B cell (primary cell): ENCODE data around the gene TMIE. TPM values are rescaled to one million over a fixed set of nuclear protein-coding genes. Genes with fewer than 3 reads are reported as not detected.
"Not testable (repeated sequence)": the region's sequence is repeated elsewhere in the genome, so short reads cannot be mapped to it uniquely, and the experiment has no call there.

Source experiments
- ATAC-seq: fragments of 200-7000 bp; cut with Tn5 transposase; one replicate; pipeline ENCODE4 v1.10.0; 2021; ENCODE audit warnings: low read depth, mild to moderate bottlenecking, moderate number of reproducible peaks, moderate library complexity
- CTCF ChIA-PET: fragments of 350-600 bp; sonication (Branson Sonifier 250); formaldehyde crosslinking; loops from one replicate; lab custom pipeline; 2021; ENCODE audit warnings: antibody characterized with exemption, inconsistent platforms; lab: Charles Lee
- POLR2A ChIA-PET: fragments of 350-600 bp; sonication (Branson Sonifier 250); formaldehyde crosslinking; loops from one replicate; lab custom pipeline; 2021; ENCODE audit warnings: antibody characterized with exemption; lab: Charles Lee
- DNase-seq: peaks from one replicate; pipeline ENCODE4 v3.0.0; 2013
- H2AFZ ChIP-seq: 2 replicates; pipeline ENCODE4 v1.6.1; 2012; ENCODE audit warnings: mild to moderate bottlenecking, low read depth, low read length; ENCODE audit not compliant: insufficient read depth, poor library complexity, severe bottlenecking
- H3K27ac ChIP-seq, 2 donors: 1 replicate in 1 of 2; 2 replicates in 1 of 2; pipeline ENCODE4 v1.5.1; 2012 to 2013; ENCODE audit warnings: low read length in 2 of 2, mild to moderate bottlenecking in 2 of 2, moderate library complexity in 1 of 2
- H3K27me3 ChIP-seq, 4 experiments: fragments of 200-600 bp in 1 of 4; sonication (generic) in 1 of 4; replicated peaks in 1 of 4; 1 replicate in 2 of 4; 2 replicates in 2 of 4; pipeline versions ENCODE4 v1.6.1 to v1.7.0; 2013 to 2016; ENCODE audit warnings: low read length in 3 of 4, mild to moderate bottlenecking in 2 of 4, mixed read lengths in 1 of 4, moderate library complexity in 1 of 4; ENCODE audit not compliant: insufficient read depth in 4 of 4, control insufficient read depth in 3 of 4; ENCODE audit errors: control extremely low read depth in 1 of 4
- H3K36me3 ChIP-seq, 2 experiments: replicated peaks in 1 of 2; 1 replicate in 1 of 2; 2 replicates in 1 of 2; pipeline versions ENCODE4 v1.6.1 to v1.7.1; 2013; ENCODE audit warnings: low read length in 1 of 2; ENCODE audit not compliant: insufficient read depth in 2 of 2, control insufficient read depth in 1 of 2; ENCODE audit errors: control extremely low read depth in 1 of 2, extremely low read depth in 1 of 2
- H3K4me1 ChIP-seq, 2 donors: fragments of 200-600 bp in 1 of 2; sonication (generic) in 1 of 2; 1 replicate in 1 of 2; 2 replicates in 1 of 2; pipeline versions ENCODE4 v1.5.1 to v1.6.1; 2013 to 2017; ENCODE audit warnings: low read length in 2 of 2; ENCODE audit not compliant: control insufficient read depth in 2 of 2, insufficient read depth in 2 of 2
- H3K4me2 ChIP-seq: replicated peaks from 2 replicates; pipeline ENCODE3; 2012; ENCODE audit warnings: mild to moderate bottlenecking, low read depth, low read length; ENCODE audit not compliant: poor library complexity, severe bottlenecking
- H3K4me3 ChIP-seq, 5 experiments: fragments of 200-600 bp in 1 of 5; sonication (generic) in 1 of 5; 1 replicate in 3 of 5; 2 replicates in 2 of 5; pipeline versions ENCODE4 v1.5.1 to v1.7.0; 2011 to 2016; ENCODE audit warnings: low read length in 4 of 5, mild to moderate bottlenecking in 4 of 5, low read depth in 2 of 5, control low read depth in 1 of 5, moderate library complexity in 1 of 5; ENCODE audit not compliant: insufficient read depth in 1 of 5; ENCODE audit errors: control extremely low read depth in 1 of 5, extremely low read depth in 1 of 5
- H3K79me2 ChIP-seq: fragments of 200-600 bp; sonication (generic); one replicate; pipeline ENCODE4 v1.6.0; 2016; ENCODE audit warnings: low read length; ENCODE audit not compliant: control insufficient read depth, insufficient read depth
- H3K9ac ChIP-seq: fragments of 200-600 bp; sonication (generic); 2 replicates; pipeline ENCODE4 v1.6.1; 2017; ENCODE audit warnings: mild to moderate bottlenecking, low read length, moderate library complexity
- H3K9me3 ChIP-seq, 3 donors: one replicate each; pipeline versions ENCODE4 v1.6.1 to v1.7.1; 2013; ENCODE audit warnings: low read length in 2 of 3; ENCODE audit not compliant: control insufficient read depth in 2 of 3, insufficient read depth in 1 of 3; ENCODE audit errors: control extremely low read depth in 1 of 3
- H4K20me1 ChIP-seq: 2 replicates; pipeline ENCODE4 v1.6.0; 2012; ENCODE audit warnings: mild to moderate bottlenecking, low read length; ENCODE audit not compliant: insufficient read depth, control insufficient read depth, poor library complexity, severe bottlenecking
- H3K27ac Mint-ChIP-seq: one replicate; pipeline ENCODE4 v1.8.0; 2021; ENCODE audit warnings: mixed read lengths
- H3K27me3 Mint-ChIP-seq: one replicate; pipeline ENCODE4 v1.8.0; 2021; ENCODE audit warnings: mixed read lengths
- H3K4me1 Mint-ChIP-seq: one replicate; pipeline ENCODE4 v1.8.0; 2021; ENCODE audit warnings: mixed read lengths
- H3K4me3 Mint-ChIP-seq: one replicate; pipeline ENCODE4 v1.8.0; 2021; ENCODE audit warnings: mixed read lengths
- H3K9me3 Mint-ChIP-seq: one replicate; pipeline ENCODE4 v1.8.0; 2022; ENCODE audit warnings: mixed read lengths; ENCODE audit not compliant: insufficient read depth
- EZH2 ChIP-seq: IDR thresholded peaks from 2 replicates; pipeline ENCODE4 v1.6.1; 2012; ENCODE audit warnings: borderline replicate concordance, low read depth, mild to moderate bottlenecking, moderate library complexity, low read length; ENCODE audit not compliant: insufficient read depth, poor library complexity, severe bottlenecking
- WGBS: methylation state at CpG from one replicate; pipeline ENCODE4 v1.1.5; 2013; ENCODE audit warnings: missing lambda C conversion rate; ENCODE audit not compliant: insufficient coverage; 5-methylcytosine and 5-hydroxymethylcytosine counted together
- intact Hi-C: fragments of 100-400 bp; cut with micrococcal nuclease; formaldehyde crosslinking; loops from one replicate; pipeline ENCODE4 v1.10.0; 2022
- polyA plus RNA-seq: library from polyadenylated mRNA; depleted of rRNA; stranded (reverse); fragments of >200 nt; gene quantifications from 2 replicates; pipeline ENCODE4 v1.2.3, GENCODE V29; 2012
- total RNA-seq, 2 donors: library from RNA; stranded (reverse); fragments of 120-200 nt in 1 of 2; gene quantifications; 1 replicate in 1 of 2; 2 replicates in 1 of 2; pipeline versions ENCODE4 v1.2.3 to v1.2.4, GENCODE V29; 2013 to 2022
- TF ChIP-seq, protein P1 (sequence below): fragments of 200-600 bp; IDR thresholded peaks from one replicate; pipeline ENCODE4 v1.8.0; 2022; ENCODE audit warnings: antibody characterized with exemption, mild to moderate bottlenecking

TMIE gene
- total and polyA plus RNA-seq, 2 donors (not counting 1 experiment from before 2014, with no cell fraction given): not detected

DNA sequence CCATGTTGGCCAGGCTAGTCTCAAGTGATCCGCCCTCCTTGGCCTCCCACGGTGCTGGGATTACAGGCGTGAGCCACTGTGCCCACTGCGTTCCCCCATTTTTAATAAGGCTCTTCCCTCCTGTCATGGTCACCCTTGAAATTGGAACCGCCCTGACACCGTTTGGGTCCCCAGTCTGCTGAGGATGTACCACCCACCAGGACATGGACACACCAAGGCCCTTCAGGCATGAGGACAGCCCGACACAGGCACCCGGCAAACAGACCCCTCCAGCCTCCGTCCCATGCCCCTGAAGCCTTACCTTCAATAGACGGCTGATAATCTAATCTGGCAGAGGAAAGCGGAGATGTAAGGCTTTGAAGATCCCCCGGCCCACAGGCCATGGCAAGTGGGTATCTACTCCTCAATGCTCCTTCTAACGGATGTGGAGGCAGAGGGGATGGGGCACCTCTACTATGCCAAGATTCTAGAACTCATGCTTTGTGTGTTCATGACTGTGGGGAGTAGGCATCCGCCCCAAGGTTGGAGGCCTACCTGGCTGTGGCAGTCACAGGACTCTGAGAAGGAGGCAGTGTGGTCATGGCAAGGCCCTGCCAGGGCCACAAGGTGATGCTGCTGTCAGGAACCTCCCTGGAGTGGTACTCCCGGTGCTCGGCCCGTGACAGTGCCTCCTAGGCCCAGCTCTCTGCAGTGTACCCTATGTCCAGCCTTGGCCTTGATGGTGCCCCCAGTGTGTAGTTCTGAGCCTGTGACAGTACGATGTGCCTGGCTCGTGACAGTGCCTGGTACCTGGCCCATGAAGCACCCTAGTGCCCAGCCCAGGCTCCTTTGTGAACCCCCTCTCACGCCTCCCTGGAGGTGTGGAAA lies 35.0 kb downstream of the TMIE start:
- no peaks in the 10 kb centered on the region for H3K9me3 Mint-ChIP-seq
- Histone ChIP-seq H3K27ac (no peak overlapping the region), H3K9me3 (no peaks in the 10 kb centered on the region), H3K4me1 (no peaks in the 10 kb centered on the region), H3K36me3 (no peaks in the 10 kb centered on the region), H3K27me3 (no peaks in the 10 kb centered on the region), H3K4me3 (no peak overlapping the region), H3K9ac (no peak overlapping the region), H3K4me2 (no peak overlapping the region), H3K79me2 (no peaks in the 10 kb centered on the region), H4K20me1 (no peaks in the 10 kb centered on the region), H2AFZ (no peak overlapping the region)
- H3K27ac Mint-ChIP-seq: no peak overlapping the region
- peaks cover 18% of the 10 kb centered on the region for H3K27me3 Mint-ChIP-seq
- H3K4me1 Mint-ChIP-seq: no peaks in the 10 kb centered on the region
- TF ChIP-seq, protein P1, sequence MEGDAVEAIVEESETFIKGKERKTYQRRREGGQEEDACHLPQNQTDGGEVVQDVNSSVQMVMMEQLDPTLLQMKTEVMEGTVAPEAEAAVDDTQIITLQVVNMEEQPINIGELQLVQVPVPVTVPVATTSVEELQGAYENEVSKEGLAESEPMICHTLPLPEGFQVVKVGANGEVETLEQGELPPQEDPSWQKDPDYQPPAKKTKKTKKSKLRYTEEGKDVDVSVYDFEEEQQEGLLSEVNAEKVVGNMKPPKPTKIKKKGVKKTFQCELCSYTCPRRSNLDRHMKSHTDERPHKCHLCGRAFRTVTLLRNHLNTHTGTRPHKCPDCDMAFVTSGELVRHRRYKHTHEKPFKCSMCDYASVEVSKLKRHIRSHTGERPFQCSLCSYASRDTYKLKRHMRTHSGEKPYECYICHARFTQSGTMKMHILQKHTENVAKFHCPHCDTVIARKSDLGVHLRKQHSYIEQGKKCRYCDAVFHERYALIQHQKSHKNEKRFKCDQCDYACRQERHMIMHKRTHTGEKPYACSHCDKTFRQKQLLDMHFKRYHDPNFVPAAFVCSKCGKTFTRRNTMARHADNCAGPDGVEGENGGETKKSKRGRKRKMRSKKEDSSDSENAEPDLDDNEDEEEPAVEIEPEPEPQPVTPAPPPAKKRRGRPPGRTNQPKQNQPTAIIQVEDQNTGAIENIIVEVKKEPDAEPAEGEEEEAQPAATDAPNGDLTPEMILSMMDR: no peak
- TF ChIP-seq EZH2: no peak
- 97% methylated on average over 18 of the region's 20 CpGs for WGBS
- ChIA-PET CTCF (no interaction called here), POLR2A (no interaction called here)
- no peak for DNase-seq
- no peak overlapping the region for H3K4me3 Mint-ChIP-seq
- intact Hi-C loops: no loop called here
- no peak for ATAC-seq

DNA sequence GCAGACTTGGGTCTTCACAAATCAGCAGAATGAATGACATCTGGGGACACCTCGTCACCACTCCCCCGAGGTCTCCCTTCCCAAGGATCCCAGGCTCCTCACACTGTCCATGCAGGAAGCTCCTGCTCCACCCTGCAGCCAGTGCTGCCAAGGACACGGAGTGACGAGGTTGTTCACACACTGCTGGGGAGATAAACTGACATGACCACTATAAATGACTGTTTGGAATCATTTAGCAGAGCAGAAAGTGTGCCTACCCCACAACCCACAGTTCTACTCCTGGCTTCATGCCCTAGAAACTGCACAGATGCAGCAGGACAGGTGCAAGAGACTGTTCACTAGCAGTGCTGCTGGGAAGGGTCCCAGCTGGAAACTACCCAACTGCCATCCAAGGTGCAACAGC lies 36.1 kb downstream of the TMIE start:
- CTCF ChIA-PET: no interaction called here
- Histone ChIP-seq H3K27ac (no peak overlapping the region), H3K4me1 (no peaks in the 10 kb centered on the region), H4K20me1 (no peaks in the 10 kb centered on the region), H3K79me2 (no peaks in the 10 kb centered on the region), H3K4me2 (no peak overlapping the region), H3K36me3 (no peaks in the 10 kb centered on the region), H3K9me3 (no peaks in the 10 kb centered on the region), H3K4me3 (no peak overlapping the region), H3K9ac (no peak overlapping the region), H2AFZ (no peak overlapping the region), H3K27me3 (no peaks in the 10 kb centered on the region)
- POLR2A ChIA-PET: no interaction called here
- peaks cover 12% of the 10 kb centered on the region for H3K27me3 Mint-ChIP-seq
- no peaks in the 10 kb centered on the region for H3K4me1 Mint-ChIP-seq
- DNase-seq (no peak), ATAC-seq (no peak)
- no peak for TF ChIP-seq EZH2
- TF ChIP-seq, protein P1: no peak
- no peaks in the 10 kb centered on the region for H3K9me3 Mint-ChIP-seq
- no peak overlapping the region for H3K27ac Mint-ChIP-seq
- 75% methylated on average over 3 of the region's 4 CpGs for WGBS
- H3K4me3 Mint-ChIP-seq: no peak overlapping the region
- intact Hi-C loops: no loop called here

DNA sequence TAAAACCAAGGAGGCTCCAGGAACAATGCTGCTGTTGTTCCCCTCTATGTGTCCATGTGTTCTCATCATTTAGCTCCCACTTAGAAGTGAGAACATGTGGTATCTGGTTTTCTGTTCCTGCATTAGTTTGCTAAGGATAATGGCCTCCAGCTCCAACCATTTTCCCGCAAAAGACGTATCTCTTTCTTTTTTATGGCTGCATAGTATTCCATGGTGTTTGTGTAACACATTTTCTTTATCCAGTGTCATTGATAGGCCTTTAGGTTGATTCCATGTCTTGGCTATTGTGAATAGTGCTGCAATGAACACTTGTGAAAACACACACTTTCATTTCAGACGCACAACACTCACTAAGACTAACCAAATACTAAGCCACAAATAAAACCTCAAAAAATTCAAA lies 38.4 kb downstream of the TMIE start:
- POLR2A ChIA-PET, H3K27me3 ChIP-seq, ATAC-seq, CTCF ChIA-PET, DNase-seq, H3K27ac ChIP-seq, H3K27ac Mint-ChIP-seq, H3K9ac ChIP-seq, H2AFZ ChIP-seq, H3K4me2 ChIP-seq, H3K79me2 ChIP-seq, intact Hi-C loops, H3K36me3 ChIP-seq, H3K9me3 ChIP-seq, H3K4me3 ChIP-seq, H3K4me3 Mint-ChIP-seq, H3K4me1 ChIP-seq, H3K4me1 Mint-ChIP-seq, H3K9me3 Mint-ChIP-seq, H4K20me1 ChIP-seq: not testable (repeated sequence)
- H3K27me3 Mint-ChIP-seq: peaks cover 10% of the 10 kb centered on the region
- WGBS: 100% methylated on average over 2 of the region's 3 CpGs
